ENCODE data around the gene ROR1. TPM values are rescaled to one million over a fixed set of nuclear protein-coding genes. Genes with fewer than 3 reads are reported as not detected.

The ROR1 gene
- total RNA-seq, 1 donor = 0.10 TPM

GRCh38 chr1:63861052-63861691 lies 87.4 kb downstream of the ROR1 start:
- peaks cover 4% of the 10 kb centered on the region for H3K9me3 ChIP-seq (ENCODE audit: low read depth, low read length)
- H3K27me3 ChIP-seq (ENCODE audit: insufficient read depth, low read length) = no peaks in the 10 kb centered on the region

GRCh38 chr1:63863145-63863544 lies 89.3 kb downstream of the ROR1 start:
- H3K4me1 ChIP-seq (ENCODE audit: insufficient read depth, low read length) = no peaks in the 10 kb centered on the region
- no peaks in the 10 kb centered on the region for H3K27me3 ChIP-seq (ENCODE audit: insufficient read depth, low read length)
- H3K9me3 ChIP-seq (ENCODE audit: low read depth, low read length) = no peaks in the 10 kb centered on the region
- H3K4me3 ChIP-seq (ENCODE audit: low read length) = no peak overlapping the region

More at GRCh38 chr1:63861052-63861691, 87.4 kb downstream of the ROR1 start:
- no peak overlapping the region for H3K4me3 ChIP-seq (ENCODE audit: low read length)
- H3K4me1 ChIP-seq (ENCODE audit: insufficient read depth, low read length) = no peaks in the 10 kb centered on the region

- no peak overlapping the region for H3K4me3 ChIP-seq (ENCODE audit: low read length)
- H3K4me1 ChIP-seq (ENCODE audit: insufficient read depth, low read length) = no peaks in the 10 kb centered on the region
- no peaks in the 10 kb centered on the region for H3K9me3 ChIP-seq (ENCODE audit: low read depth, low read length)
- no peaks in the 10 kb centered on the region for H3K27me3 ChIP-seq (ENCODE audit: insufficient read depth, low read length)
These were observed 90.4 kb downstream of the ROR1 start for GRCh38 chr1:63864224-63864641.

GRCh38 chr1:63865561-63865960 lies 91.7 kb downstream of the ROR1 start:
- Histone ChIP-seq H3K4me3 (ENCODE audit: low read length) (no peak overlapping the region), H3K4me1 (ENCODE audit: insufficient read depth, low read length) (no peaks in the 10 kb centered on the region)

GRCh38 chr1:63866084-63866483 lies 92.3 kb downstream of the ROR1 start:
- Histone ChIP-seq H3K27me3 (ENCODE audit: insufficient read depth, low read length) (no peaks in the 10 kb centered on the region), H3K4me3 (ENCODE audit: low read length) (no peak overlapping the region), H3K4me1 (ENCODE audit: insufficient read depth, low read length) (no peaks in the 10 kb centered on the region), H3K9me3 (ENCODE audit: low read depth, low read length) (no peaks in the 10 kb centered on the region)

More at GRCh38 chr1:63865561-63865960, 91.7 kb downstream of the ROR1 start:
- no peaks in the 10 kb centered on the region for H3K9me3 ChIP-seq (ENCODE audit: low read depth, low read length)
- H3K27me3 ChIP-seq (ENCODE audit: insufficient read depth, low read length) = no peaks in the 10 kb centered on the region

DNA sequence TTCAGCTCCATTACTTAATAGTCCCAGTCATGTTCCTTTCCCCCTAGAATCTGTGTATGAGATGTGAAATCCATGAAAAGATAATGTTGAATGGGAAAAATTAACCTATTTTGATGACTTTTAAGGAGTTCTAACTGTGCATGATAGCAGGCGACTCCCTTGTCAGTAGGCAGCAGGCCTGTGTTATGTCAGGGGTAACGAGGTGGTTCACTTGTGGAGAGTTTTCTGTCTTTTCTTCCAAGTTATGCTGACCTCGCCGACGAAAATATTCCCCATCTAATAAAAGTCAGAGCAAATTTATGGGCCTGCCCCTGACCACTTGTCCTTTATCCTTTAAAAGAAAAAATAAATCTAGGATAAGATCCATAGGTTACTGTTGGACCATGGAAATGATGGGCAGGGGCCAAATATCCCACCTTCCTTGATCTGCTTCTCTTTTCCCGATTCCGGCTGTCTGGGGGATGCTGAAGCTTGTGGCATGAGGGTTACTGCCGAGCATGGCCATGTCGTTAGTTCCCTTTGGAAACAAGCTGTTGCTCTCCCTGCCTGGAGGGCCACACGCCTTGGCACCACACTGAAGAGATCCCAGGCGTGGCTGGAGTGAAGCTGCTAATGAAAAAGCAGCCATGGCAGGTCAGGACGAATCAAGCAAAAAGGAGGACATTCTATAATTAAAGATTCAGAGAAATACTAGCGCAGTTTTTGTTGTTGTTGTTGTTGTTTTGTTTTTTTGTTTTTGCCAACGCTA lies 93.8 kb downstream of the ROR1 start:
- no peak overlapping the region for H3K4me3 ChIP-seq (ENCODE audit: low read length)

DNA sequence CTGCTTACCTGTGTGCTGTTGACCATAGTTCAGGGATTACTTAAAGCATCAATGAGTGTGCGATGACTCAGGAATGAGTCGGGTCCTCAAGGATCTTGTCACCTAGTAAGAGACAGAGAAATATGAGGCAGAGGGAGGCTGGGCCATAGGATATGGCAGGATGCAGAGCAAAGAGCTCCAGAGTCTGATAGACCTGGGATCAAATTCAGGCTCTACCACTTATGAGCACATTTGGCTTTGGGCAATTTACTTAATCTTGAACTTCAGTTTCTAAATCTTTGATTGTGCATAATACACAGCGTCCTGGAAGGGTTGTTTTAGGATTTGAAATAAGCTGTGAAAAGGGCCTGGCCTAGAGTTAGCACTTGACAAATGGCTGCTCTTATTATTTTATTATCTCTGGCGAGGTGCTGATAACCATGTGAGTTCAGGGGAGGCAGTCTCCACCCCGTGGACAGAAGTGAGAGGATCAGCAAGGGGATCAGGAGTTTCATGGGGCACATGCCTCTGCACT lies 94.5 kb downstream of the ROR1 start:
- no peaks in the 10 kb centered on the region for H3K4me1 ChIP-seq (ENCODE audit: insufficient read depth, low read length)
- H3K27me3 ChIP-seq (ENCODE audit: insufficient read depth, low read length) = no peaks in the 10 kb centered on the region
- no peaks in the 10 kb centered on the region for H3K9me3 ChIP-seq (ENCODE audit: low read depth, low read length)
- no peak overlapping the region for H3K4me3 ChIP-seq (ENCODE audit: low read length)

More for the DNA sequence above, 93.8 kb downstream of the ROR1 start:
- H3K9me3 ChIP-seq (ENCODE audit: low read depth, low read length) = no peaks in the 10 kb centered on the region
- no peaks in the 10 kb centered on the region for H3K4me1 ChIP-seq (ENCODE audit: insufficient read depth, low read length)
- no peaks in the 10 kb centered on the region for H3K27me3 ChIP-seq (ENCODE audit: insufficient read depth, low read length)

- Histone ChIP-seq H3K4me1 (ENCODE audit: insufficient read depth, low read length) (no peaks in the 10 kb centered on the region), H3K27me3 (ENCODE audit: insufficient read depth, low read length) (no peaks in the 10 kb centered on the region), H3K9me3 (ENCODE audit: low read depth, low read length) (no peaks in the 10 kb centered on the region), H3K4me3 (ENCODE audit: low read length) (no peak overlapping the region)
These were observed 96.3 kb downstream of the ROR1 start for GRCh38 chr1:63870152-63870551.

DNA sequence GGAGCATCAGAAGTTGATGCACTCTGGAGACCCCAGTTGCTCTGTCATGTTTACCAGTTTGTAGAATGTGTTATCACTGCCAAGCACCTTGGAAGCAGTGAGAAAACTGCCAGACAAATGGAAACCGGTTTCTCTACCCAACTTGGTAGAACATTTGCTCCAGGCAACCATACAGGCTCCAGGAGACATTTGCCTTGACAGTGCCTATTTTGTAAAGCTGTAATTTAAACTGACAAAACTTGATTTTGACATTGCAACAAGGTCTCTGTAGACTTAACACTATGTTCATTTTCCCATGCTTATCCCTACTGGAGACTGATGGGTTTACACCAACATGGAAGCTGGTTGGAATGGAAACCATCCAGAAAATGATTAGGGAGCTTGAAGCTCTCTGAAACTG lies 97.6 kb downstream of the ROR1 start:
- Histone ChIP-seq H3K4me1 (ENCODE audit: insufficient read depth, low read length) (no peaks in the 10 kb centered on the region), H3K4me3 (ENCODE audit: low read length) (no peak overlapping the region)

GRCh38 chr1:63873751-63874150 lies 99.9 kb downstream of the ROR1 start:
- Histone ChIP-seq H3K27me3 (ENCODE audit: insufficient read depth, low read length) (no peaks in the 10 kb centered on the region), H3K9me3 (ENCODE audit: low read depth, low read length) (no peaks in the 10 kb centered on the region), H3K4me1 (ENCODE audit: insufficient read depth, low read length) (no peaks in the 10 kb centered on the region), H3K4me3 (ENCODE audit: low read length) (no peak overlapping the region)

More for the DNA sequence above, 97.6 kb downstream of the ROR1 start:
- H3K27me3 ChIP-seq (ENCODE audit: insufficient read depth, low read length) = no peaks in the 10 kb centered on the region
- no peaks in the 10 kb centered on the region for H3K9me3 ChIP-seq (ENCODE audit: low read depth, low read length)

DNA sequence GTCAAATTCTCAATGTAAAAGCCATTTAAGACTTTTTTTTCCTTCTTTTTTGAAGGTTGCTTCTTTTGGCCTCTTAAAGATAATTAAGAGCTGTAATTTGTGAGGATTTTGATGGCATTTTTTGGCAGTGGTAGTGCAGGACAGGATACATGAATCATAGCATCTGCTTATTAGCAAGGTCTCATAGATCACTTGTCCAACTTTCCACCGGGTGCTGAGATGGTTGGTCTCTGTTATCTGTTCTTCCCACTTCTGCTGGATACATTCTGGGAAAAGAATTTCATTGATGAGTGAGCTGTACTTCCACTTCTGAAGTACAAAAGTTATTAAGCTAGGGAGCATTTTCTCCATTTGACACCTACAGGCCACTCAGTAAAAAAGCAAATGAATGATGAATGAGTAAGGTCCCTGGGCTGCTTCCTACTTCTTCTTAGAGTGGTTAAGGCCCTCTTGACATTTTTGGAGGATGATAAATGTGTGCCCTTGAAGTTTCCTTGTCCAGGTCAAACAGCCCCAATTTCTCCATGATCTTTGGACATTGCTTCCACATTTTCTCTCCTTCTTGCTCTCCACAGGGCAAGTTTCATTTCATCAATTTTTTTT lies 100.6 kb downstream of the ROR1 start:
- Histone ChIP-seq H3K4me1 (ENCODE audit: insufficient read depth, low read length) (no peaks in the 10 kb centered on the region), H3K9me3 (ENCODE audit: low read depth, low read length) (no peaks in the 10 kb centered on the region), H3K27me3 (ENCODE audit: insufficient read depth, low read length) (no peaks in the 10 kb centered on the region), H3K4me3 (ENCODE audit: low read length) (no peak overlapping the region)

GRCh38 chr1:63875636-63876035 lies 101.8 kb downstream of the ROR1 start:
- Histone ChIP-seq H3K9me3 (ENCODE audit: low read depth, low read length) (no peaks in the 10 kb centered on the region), H3K27me3 (ENCODE audit: insufficient read depth, low read length) (no peaks in the 10 kb centered on the region), H3K4me1 (ENCODE audit: insufficient read depth, low read length) (no peaks in the 10 kb centered on the region), H3K4me3 (ENCODE audit: low read length) (no peak overlapping the region)

- no peaks in the 10 kb centered on the region for H3K27me3 ChIP-seq (ENCODE audit: insufficient read depth, low read length)
- no peak overlapping the region for H3K4me3 ChIP-seq (ENCODE audit: low read length)
- H3K9me3 ChIP-seq (ENCODE audit: low read depth, low read length) = no peaks in the 10 kb centered on the region
- no peaks in the 10 kb centered on the region for H3K4me1 ChIP-seq (ENCODE audit: insufficient read depth, low read length)
These were observed 103.4 kb downstream of the ROR1 start for GRCh38 chr1:63877021-63877767.

DNA sequence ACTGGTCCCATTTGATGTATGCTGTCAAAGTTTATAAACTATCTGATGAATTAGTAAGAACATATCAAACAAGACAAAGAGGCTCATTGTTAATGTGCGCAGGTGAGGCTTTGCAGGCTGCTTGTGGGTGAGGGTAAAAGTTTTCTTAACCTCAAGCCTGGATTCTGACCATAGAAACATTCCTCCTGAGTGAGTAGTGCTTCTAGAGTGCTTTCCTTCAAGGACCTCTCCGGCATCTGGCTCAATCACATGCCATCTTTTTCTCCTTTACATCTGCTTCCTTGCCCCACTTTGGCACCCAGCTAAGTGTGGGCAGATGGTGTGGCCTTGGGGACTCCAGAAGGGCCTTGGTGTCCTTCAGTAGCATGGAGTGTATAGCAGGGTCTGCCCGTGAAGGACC lies 104.0 kb downstream of the ROR1 start:
- Histone ChIP-seq H3K4me1 (ENCODE audit: insufficient read depth, low read length) (no peaks in the 10 kb centered on the region), H3K27me3 (ENCODE audit: insufficient read depth, low read length) (no peaks in the 10 kb centered on the region), H3K9me3 (ENCODE audit: low read depth, low read length) (no peaks in the 10 kb centered on the region), H3K4me3 (ENCODE audit: low read length) (no peak overlapping the region)

DNA sequence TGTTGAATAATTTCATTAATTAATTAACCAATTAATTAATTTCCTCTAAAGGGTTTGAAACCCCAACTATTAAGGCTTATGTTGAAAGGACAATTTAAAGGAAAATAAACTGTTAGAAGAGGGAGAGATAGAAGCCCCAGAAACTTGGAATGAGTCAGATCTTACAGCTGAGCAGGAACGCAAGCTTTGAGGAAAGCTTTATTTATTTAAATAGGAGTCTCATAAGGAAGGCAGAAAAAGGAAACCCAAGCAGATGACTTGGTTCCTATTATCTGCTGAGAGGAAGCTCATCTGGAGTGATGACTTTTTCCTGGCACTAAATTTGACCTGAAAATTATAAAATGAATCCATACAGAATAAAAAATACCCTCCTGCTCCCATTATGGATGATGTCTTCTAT lies 105.1 kb downstream of the ROR1 start:
- Histone ChIP-seq H3K4me3 (ENCODE audit: low read length) (no peak overlapping the region), H3K27me3 (ENCODE audit: insufficient read depth, low read length) (no peaks in the 10 kb centered on the region), H3K9me3 (ENCODE audit: low read depth, low read length) (no peaks in the 10 kb centered on the region), H3K4me1 (ENCODE audit: insufficient read depth, low read length) (no peaks in the 10 kb centered on the region)

All from mononuclear cell (primary cell).